Stimulated activated CD8-positive, alpha-beta memory T cell treated with anti-CD3 and anti-CD28 coated beads, Interleukin-4, amount 100 ng/mL, for 24 hours (primary cell): Measurements from ENCODE around the gene RGS3.

ENCODE experiments used
- DNase-seq: peaks from one replicate; pipeline ENCODE4 v3.0.0-alpha.2; 2020; ENCODE audit warnings: low read depth

Gene RGS3

DNA sequence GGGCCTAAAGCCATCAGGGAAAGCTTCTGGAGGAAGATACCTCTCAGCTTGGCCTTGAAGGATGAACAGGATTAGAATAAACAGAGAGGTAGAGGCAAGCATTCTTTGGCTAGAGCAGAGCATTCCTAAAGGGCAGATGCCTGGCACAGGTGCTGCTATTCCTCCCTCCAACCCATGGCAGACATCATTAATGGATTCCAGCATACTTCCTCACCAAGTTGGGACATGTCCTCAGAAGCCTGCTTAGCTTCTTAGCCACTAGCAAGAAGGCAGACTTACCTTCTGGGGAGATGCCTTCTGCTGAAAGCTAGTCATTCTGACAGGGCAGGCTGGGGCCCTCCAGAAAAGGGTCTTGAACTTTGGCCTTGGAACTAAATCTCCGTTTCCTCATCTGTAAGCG is 122.0 kb downstream of the RGS3 start:
- no peak for DNase-seq

DNA sequence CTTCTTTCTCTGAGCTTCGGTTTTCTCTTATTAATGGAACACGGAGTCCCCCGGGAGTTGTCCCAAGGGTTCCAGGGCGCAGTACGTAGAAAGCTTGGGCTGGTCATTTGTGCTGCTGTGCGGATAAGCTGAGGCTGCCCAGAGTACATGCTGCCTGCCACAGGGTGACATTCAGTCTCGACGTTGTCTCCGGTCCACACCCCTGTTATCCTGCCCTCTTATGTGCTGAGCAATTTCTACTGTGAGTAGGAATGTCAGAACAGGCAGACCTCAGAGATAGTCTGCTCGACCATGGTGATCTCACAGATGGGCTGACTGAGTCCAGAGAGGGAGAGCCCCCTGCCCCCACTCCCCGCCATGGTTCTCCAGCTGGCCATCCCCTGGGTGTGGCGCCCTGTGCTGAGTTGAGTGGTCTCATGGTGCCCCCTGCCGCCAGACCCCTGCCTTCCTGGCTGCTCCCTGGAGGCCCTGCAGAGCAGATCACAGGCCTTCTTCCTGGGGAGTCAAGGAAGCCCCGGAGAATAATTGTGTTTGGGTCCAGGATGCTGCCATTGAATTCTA is 124.0 kb downstream of the RGS3 start:
- DNase-seq: no peak

DNA sequence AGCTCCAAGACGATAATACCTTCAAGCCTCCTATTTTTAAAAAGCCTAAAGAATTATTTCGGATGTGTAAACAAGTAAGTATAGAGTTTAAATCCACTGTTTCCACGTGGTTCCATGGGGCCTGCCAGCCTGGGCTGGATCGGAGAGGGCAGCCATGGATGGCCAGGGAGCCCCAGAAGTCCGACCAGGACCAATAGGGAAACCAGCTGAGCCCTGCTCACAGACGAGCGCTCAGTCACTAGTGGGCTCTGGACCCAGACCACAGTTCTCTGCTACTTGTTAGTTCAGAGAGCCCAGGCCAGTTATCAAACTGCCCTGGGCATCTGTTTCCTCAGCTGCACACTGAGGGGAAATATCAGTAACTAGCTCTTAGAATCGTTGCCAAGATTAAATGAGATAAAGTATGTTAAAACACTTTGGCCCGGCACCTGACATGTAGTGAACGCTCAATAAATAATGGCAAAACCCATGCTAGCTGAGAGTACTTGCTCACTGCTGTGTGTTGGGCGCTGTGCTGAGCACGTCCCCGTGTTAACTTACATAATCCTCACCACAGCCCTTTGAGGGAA is 124.8 kb downstream of the RGS3 start:
- DNase-seq: no peak

DNA sequence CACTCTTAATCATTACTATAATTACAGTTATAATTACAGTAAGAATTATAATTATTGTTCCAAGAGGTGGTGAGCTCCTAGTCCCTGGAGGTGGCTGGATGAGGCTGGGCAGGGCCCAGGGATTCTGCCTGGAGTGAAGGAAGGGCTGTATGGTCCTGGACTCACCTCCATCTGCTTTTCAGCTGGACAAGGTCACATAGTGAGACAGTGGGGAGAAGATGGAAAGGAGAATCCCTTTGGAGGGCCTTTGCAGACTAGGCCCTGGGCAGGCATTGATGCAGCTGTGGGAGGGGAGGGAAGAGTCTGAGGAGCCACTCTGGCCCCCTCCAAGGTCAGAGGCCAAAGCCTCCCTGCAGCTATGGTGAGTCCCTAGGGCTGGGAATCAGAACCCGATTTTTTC is 125.4 kb downstream of the RGS3 start:
- DNase-seq: no peak

DNA sequence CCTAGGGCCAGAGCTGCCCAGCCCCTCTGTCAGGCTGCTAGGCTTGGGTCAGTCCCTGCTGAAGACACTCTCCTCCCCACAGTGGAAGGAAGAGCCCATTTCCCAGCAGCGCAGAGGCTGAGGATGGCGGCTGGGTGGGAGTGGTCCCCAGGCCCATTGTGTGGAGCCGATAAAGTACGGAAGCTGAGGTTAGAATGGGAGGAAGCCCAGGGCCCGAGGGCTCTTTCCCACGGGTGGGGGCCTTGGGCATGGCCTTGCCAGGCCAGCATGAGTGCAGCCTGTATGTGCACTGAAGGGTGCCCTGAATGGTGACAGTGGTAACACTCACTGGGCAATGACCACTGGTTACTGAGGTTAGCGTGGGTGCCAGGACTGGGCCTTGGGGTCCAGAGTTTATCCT is 125.9 kb downstream of the RGS3 start:
- no peak for DNase-seq

DNA sequence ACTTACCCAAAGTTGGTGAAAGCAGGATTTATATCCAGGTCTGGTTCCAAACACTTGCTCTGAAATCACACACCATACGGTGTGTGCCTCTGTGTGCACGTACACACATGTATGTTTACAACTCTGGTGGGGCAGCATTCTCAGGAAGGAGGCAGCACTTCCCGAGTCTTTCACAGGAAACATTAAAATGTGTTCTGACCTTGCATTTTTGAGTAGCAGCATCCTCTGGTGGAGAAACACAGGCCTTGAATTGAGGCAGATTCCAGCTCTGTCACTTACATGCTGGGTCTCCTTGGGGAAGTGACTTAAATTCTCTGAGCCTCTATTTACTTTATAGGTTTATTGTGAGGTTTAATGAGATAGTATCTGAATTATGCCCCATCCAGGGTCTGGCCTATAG is 126.4 kb downstream of the RGS3 start:
- DNase-seq: no peak

DNA sequence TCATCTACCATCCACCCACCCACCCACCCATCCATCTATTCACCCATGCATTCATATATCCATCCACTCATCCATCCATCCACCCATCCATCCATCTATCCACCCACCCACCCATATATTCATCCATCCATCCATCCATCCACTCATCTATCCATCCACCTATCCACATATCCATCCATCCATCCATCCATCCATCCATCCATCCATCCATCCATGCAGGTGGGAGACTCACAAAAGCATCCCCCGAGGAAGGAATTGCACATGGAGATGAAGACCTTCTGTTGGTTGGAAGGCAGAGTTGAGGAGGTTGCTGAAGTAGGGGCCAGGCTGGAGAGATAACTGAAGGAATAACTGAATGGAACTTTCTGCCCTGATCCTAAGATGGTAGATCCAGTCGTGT is 126.9 kb downstream of the RGS3 start:
- DNase-seq: no peak

DNA sequence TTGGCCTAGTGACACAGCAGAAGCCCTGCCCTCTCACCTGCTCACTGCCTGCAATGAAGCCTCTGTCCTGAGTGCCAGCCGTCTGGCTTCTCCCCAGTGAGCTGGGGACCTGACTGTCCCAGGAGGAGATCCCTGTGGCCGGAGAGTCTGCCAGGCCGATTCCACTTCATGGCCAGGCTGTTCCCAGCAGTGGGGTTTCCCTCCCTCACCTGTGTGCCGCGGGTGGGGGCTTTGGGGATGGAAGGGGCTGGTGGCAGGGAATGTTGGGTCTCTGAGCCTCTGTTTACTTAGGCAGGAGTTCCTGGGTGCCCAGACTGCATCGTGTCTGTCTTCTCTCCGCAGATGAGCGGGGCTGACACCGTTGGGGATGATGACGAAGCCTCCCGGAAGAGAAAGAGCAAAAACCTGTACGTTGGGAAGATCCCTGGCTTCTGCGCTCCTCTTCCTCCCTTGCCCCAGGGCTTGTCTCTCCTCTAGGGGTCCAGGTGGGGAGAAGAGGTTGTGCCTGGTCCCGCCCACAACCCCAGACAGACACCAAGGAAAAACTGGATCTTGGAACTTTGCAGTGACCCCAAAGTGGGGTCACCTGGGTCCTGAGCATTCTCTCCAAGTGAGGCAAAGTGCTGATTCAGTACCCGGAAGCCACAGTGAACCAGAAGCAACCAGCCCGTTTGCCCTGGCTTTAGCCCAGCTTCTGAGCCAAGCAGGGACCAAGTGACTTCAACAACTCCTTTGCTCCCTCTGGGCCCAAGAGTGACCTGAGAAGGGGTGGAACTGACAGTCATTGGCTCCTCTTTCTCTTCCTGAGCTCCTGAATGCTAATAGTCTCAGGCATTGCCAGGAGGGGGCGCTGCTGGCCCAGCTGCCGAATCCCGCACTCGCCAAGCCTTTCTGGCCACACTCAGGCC is 127.7 kb downstream of the RGS3 start:
- DNase-seq: peak; percentile 45

DNA sequence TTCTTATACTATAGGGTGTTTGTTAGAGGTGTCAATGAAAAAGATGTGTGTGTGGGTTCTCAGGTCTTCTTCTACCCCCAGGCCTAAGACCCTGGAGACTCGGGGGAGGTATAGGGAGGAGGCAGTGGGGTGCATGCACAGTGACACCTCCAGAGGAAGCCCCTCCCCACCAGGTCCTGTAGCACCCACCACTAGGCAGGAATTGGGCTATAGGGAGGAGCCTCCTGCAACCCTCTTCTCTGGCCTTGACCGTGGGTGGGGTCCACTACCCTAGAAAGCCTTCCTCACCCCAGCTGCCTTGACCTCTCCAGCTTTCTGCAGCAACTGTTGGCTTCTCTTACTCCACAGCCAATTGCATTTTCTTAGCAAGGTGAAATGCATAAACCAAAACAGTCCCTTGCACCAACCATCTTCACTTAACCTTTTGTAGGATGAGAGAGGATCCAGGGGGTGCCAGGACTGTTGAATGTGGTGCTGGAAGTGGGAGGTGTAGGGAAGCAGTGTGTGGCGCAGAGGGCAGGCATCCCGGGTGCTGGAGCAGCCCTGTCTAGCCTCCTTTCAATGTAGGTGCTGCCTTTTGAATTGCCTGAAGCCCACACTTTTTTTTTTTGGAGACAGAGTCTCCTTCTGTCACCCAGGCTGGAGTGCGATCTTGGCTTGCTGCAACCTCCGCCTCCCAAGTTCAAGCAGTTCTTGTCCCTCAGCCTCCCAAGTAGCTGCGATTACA is 128.5 kb downstream of the RGS3 start:
- no peak for DNase-seq

DNA sequence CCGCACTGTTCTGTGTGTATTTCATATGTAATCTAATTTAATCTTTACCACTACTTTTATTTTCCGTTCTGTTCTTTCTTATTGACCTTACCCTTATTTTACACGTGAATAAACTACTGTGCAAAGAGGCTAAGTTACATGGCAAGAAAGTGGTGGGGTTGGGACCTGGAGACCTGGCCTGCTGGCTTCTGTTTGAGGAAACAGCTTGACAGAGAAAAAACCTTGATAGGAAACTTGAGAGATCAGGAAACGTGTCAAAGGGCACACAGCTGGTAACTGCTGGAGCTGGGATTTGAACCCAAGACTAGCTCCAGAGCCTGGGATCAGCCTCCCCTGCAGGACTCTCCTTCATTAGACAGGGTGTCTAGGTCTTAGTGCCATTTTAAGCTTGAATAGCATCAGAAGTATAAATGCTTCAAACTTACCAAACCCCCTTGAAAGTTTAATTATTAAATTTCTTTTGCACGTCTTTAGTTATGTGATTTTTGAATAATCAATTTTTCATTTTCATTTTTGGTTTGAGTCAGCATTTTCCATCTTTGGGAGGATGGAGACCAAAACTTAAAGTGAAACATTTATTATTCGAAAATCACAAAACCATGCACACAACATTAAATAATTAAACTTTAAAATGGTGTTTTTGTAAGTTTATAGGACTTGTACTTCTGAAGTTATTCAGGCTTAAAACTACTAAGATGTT is 129.5 kb downstream of the RGS3 start:
- no peak for DNase-seq

DNA sequence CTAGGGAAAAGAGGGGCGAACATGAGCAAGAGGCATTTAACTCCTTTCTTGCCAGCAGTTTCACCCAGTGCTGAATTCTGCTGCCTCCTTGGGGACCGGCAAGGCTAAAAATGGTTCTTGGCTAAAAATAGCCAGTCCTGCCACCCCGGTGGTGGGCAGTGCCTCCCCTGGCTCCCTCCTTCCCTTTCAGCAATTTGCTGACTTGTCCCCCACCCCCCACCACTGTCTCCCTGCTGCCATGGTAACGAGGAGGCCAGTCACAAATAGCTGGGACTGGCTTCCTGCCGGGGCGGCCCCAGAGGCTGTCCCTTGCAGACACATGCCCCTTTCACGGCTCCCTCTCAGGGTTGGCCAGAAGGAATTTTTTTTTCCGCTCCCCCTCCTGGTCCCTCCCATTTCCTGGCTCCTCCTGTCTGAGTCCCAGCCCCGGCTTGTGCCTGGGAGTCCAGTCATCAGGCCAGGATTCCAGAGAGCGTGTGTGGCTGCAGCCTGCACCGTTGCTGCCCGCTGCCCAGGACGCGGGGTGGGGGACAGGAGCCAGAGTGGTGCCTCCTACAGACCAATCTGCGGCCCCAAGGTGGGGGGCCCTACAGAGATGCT is 130.3 kb downstream of the RGS3 start:
- no peak for DNase-seq

DNA sequence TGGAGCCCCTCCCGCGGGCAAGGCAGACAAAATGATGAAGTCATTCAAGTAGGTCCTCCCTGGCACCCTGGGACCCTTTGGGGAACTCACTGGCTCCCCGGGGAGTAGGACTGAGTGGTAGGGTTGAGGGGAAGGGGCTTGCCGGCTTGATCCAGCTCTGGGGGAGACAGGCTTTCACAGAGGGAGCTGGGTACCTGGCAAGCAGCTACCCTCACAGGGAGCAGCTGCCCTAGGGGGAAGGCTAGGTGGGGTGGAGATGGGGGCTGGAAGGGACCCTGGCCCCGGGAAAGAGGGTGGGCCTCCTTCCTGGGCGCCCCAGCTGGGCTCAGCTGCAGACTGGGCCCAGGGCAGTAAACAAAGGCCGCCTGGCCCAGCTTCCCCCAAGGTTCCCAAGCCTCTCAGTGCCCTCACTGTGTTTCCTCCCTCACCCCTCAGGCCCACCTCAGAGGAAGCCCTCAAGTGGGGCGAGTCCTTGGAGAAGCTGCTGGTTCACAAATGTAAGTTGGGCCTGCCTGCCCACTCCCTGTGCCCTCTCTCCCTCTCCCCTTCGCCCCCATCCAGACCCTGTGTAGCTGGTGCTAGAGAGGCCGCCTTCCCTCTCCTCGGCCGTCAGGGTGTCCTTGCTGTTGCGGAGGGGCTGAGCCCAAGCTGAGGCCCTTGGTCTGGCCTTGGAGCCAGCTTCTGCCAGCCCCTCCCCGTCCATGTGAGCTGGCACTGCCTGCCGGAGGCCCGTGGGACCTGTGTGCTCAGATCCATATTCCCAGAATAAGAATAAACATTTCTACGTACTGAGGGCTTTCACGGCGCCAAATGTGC is 131.2 kb downstream of the RGS3 start:
- DNase-seq: no peak

DNA sequence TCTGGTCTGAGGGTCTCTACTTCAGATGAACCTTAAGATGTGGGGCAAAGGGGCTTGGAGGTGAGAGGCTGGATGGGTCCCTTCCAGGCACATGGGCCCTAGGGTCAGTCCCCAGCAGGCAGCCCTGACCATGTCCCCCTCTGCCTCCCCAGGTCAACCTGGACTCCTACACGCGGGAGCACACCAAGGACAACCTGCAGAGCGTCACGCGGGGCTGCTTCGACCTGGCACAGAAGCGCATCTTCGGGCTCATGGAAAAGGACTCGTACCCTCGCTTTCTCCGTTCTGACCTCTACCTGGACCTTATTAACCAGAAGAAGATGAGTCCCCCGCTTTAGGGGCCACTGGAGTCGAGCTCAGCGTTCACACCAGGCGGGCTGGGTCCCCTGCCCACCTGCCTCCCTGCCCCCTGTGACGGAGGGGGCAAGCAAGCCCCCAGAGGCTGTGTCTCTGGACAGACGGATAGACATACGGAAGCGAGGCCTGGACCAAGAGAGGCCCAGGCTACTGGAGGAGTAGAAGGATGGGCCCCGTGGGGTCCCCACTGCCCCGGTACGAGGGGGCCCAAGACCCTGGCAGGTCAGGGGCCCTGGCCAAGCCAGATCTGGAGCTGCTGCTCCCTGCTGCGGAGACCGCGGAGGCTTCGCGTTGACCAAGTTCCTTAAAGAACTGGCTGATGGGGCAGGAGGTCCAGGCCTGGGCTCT is 133.2 kb downstream of the RGS3 start:
- DNase-seq: no peak

DNA sequence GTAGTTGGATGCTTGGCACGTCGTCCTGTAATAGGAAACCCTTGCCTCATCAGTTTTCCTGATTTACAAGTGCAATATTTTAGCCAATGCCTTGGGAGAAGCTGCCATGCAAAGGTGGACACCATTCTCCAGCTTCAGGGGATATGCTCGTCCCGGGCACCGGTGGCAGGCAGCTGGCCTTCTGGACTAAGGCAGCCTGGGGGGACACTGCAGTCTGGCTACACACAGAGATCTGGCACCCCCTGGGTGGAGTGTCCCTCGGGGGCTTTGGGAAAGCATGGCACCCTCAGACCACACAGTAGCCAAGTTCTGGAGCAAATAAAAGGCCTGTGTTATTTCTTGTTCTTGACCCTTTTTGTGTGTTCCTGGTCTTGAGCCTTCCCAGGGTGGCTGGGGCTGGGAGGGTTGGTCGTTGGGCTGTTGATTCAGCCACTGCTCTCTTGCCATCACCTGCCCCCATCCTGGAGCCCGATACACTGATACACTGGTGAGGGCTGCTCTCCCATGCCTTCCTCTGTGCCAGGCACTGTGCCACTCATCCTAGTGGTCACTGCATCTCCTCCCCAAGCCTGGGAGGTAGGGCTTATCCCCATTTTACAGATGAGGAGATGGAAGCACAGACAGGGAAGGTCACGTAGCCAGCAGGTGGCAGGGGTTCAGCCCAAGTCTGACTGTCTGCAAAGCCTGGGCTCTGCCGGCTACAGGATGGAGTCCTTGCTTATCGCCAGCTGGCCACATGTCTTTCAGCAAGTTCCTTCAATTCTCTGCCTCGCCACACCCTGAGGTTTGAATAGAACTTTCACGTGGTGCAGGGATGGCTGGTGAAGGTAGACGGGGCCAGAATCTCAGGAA is 134.1 kb downstream of the RGS3 start:
- DNase-seq: no peak

DNA sequence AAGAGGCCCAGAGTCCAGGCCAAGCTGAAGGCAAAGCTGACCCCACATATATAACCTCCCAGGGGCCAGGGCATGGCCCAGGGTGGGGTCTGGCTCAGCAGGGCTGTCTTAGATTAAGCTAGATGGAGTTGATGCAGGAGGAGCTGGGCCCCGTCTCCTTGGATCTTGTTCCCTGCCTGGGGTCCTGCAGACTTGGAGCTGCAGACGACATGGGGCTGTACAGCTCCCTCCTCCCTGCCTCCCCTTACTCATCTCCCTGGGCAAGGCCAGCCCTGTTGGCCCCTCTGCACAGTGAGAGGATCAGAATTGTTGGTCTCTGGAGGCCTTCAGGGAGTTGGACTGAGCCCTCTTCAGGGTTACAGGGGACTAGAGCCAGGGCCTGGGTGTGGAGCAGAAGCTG is 134.9 kb downstream of the RGS3 start:
- DNase-seq: no peak

DNA sequence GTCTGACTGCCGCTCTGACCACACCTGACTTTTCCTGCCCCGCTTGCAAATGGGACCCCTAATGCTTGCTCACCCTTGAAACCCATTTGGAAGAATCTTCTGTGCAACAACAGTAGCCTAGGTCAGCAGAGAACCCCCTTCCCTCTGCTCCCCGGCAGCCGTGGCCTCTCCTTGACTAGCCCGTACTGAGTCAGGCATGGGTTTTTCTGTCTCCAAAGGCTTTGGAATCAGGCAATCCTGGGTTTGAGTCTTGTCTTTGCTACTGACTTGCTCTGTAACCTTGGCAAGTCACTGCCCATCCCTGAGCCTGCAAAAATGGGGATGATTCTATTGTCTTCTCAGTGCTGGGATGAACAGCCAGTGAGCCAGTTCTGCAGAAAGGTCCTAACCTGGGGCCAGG is 135.4 kb downstream of the RGS3 start:
- no peak for DNase-seq

DNA sequence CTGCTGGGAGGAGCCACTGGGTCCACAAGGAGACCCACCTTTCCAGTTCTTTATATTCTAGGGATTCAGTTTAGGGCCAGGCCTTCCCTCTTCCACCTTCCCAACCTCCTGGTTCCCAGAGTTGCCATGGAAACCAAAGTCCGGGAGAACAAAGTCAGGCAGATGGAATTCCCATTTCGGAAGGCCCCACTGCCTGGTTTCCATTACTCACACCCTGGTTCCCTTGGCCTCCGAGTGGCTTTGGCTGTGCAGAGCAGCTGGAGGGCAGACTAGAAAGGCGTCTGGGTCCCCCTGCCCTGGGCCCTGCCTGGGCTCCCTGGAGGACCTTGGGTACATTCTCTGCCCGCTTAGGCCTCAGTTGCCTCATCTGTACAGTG is 136.1 kb downstream of the RGS3 start:
- DNase-seq: no peak

DNA sequence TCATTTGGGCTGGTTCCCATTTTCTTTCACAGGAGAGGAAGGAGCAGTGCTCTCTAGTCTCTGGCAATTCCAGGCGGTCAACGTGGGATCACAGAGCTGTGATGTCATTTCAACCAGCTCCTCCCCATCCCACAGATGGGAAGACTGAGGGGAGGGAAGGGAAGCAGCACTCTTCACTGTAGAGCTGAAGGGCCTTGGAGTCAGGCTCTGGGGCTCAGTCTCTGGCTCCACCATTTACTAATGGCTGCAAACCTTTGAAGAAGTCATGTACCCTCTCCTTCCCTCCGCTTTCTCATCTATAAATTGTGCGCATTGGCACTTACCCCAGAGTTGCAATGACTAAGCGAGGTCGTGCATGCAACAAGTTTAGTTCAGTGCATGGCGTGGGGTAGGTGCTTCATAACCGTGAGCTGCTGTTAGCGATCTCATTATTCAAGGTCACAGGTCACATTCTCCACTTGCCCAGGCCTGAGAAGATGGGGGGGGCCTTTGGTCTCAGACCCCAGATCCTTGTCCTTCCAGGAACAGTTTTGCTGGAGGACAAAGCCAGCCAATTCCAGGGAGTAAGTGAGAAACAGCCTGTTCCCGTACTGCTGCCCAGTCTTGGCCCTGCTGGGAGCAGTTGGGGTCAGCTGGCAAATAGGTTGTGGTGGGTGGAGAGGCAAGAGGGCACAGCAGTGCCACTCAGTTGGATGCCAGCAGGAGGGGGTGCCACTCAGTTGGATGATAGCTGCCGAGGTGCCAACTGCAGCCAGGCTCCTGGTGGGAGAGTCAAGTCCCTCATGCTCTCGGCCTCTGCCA is 136.7 kb downstream of the RGS3 start:
- no peak for DNase-seq
